GM18909 (cell line): Measurements from ENCODE around the gene GGTLC2.

Experiments used
- ATAC-seq: cut with Tn5 transposase; IDR thresholded peaks from one replicate; pipeline ENCODE4 v1.9.1; 2021; ENCODE audit warnings: mild to moderate bottlenecking; ENCODE audit not compliant: unreplicated experiment, poor library complexity

Gene GGTLC2

DNA sequence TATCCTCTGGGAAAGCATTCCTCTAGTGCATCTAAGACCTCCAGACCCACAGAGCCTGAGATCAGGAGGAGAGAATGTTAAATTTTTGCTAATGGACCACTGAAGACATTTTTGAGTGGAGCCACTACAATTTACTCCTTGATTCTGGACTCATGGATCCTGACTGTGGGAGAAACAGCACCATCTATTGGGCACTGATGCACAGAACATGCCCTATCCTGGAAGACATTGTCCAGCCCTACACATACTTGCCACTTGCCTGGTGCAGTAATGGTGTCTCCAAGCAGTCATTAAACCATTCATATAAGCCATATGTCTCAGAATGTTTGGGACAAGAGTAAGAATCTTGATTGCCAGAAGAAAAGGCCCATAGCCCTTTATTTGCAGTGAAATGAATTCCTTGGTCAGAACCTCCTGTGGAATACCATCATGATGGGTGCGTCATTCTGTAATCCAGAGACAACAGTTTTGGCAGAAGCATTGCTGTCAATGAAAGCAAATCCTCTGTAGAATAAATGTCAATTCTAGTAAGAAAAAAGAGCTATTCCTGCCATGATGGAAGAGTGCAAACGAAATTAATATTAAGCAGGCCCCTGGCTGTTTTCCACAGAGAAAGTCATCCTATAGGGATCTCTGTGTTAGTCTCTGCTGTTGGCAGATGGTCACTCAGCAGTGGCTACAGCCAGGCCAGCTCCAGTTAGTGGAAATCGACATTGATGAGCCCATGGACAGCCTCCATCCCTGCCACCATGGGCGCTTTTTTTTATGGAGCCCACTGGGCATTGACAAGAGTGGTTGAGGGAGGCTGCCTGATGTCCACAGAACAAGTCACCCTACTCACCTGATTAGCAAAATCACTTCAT is 43.5 kb downstream of the GGTLC2 start:
- ATAC-seq: no peak

DNA sequence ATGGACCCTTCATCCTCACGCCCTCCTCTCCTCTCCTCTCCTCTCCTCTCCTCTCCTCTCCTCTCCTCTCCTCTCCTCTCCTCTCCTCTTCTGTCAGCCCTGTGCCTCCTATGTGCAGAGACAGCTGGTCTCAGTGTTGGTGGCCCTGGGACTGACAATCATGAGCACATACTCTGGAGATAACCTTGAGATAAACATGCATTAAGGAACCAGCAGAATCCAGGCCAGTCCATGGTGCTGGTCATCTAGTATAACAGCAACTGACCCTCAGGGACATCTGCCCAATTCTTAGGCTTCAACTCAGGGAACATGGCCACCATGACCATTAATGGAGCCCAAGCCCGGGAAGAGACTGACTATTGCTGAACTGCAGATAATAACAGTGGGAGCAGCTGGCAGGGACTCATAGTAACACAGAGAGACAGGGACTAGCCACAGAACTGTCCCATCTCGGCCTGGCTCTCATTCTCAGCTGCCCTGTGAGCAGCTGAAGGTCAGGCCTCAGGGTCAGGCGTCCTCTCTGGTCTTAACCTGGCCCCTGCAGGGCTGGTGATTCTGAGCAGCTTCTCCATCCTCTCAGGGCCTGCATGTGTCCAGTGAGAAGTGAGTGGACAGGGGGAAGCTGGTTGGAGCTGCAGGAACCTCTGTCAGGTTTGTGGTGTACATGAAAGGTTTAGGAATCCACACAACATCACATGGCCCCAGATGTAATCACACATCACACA is 45.4 kb downstream of the GGTLC2 start:
- no peak for ATAC-seq

- no peak for ATAC-seq
Observed at GRCh38 chr22:22691055-22691454, 46.6 kb downstream of the GGTLC2 start.

DNA sequence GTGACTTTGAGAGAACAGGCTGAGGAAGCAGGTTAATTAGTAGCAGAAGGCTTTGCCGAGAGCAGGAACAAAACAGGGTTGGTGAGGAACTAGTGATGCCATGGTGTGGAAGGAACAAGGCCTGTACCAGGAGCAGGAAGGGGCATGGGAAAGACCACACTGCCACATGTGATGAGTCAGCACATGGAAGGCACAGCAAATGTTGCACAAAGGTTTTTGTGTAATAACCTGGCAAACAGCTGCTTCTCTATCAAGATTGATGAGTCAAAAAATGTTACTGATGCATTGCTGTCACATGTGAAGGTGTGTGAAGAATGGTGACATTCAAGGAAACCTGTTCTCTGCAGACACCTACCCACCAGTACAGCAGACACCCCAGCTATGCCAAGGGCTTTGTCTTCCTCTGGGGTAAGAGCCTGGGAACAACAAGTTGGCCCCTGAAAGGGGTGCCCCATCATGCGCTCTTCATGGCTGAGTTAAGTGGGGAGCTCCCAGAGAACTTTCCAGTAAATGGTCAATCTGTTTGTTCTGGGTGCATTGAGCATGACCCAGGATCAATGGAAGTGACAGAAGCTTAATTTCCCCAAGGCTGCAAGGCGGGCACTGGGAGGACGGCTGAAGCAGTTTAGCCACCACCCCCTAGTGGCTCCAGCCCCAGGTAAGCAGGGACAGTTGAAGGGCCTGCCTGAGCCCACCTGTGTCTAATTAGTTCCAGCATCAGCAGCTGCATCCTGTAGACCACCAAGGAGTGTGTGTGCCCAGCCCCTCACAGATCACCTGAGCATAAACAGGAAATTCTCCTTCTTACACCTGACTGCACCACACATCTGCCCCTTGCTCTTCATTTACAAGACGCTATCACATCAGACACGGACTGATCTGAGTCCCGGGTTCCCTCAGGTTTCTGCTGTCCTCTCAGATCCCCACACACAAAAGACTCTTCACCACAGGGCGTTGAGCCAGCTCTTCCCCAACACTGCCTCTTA is 47.6 kb downstream of the GGTLC2 start:
- no peak for ATAC-seq

GRCh38 chr22:22692707-22693530 is 48.5 kb downstream of the GGTLC2 start:
- no peak for ATAC-seq

DNA sequence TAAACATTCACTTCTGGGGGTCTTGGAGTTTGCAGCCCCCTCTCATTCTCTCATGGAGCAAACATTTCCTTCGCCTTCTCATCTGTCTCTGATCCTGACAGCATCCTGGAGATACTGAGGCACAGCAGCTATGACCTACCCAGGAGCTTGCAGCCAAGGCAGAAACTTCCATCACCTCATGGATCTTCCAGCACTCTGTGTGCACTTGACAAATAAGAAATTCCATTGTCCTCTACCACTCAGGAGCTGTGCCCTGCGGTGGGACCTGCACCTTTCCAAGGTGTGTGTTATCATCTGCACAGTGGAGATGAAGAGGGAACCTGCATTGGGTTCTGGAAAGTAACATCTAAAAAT is 49.1 kb downstream of the GGTLC2 start:
- no peak for ATAC-seq

- ATAC-seq: no peak
Observed at GRCh38 chr22:22694106-22694505, 49.7 kb downstream of the GGTLC2 start.

- ATAC-seq: no peak
Observed at GRCh38 chr22:22696104-22696503, 51.7 kb downstream of the GGTLC2 start.
